ENCODE data around the gene CNTN4. TPM values are rescaled to one million over a fixed set of nuclear protein-coding genes. Genes with fewer than 3 reads are reported as not detected.

Gene CNTN4
- total and polyA plus RNA-seq, 9 donors = 0.35 to 16.7 (median 3.0) TPM

DNA sequence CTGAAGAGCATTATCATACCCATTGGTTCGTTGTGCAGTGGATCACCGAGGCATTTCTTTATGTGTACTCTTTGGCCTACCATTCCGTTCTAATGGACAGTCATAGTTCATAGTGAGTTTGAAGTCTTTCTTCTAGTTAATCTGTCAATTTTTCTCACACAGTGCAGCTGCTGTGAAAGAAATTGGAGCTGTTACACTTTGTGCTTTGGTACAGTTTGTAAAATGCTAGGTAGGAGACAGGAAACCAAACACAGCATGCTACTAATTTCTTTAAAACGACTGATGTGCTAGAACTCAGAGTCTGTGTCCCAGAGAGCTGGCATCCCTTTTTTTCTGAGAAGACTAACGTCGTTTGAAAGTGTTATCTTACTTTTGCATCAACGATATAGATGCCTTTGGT is 218.9 kb downstream of the CNTN4 start:
- intact Hi-C loops (cut with DNase I) = no loop called here
- H3K9me3 ChIP-seq = no peaks in the 10 kb centered on the region
- no peaks in the 10 kb centered on the region for H3K4me1 ChIP-seq (ENCODE audit: insufficient read depth)
- H3K27me3 ChIP-seq = no peaks in the 10 kb centered on the region
- H3K36me3 ChIP-seq = no peaks in the 10 kb centered on the region
- TF ChIP-seq, protein P1, sequence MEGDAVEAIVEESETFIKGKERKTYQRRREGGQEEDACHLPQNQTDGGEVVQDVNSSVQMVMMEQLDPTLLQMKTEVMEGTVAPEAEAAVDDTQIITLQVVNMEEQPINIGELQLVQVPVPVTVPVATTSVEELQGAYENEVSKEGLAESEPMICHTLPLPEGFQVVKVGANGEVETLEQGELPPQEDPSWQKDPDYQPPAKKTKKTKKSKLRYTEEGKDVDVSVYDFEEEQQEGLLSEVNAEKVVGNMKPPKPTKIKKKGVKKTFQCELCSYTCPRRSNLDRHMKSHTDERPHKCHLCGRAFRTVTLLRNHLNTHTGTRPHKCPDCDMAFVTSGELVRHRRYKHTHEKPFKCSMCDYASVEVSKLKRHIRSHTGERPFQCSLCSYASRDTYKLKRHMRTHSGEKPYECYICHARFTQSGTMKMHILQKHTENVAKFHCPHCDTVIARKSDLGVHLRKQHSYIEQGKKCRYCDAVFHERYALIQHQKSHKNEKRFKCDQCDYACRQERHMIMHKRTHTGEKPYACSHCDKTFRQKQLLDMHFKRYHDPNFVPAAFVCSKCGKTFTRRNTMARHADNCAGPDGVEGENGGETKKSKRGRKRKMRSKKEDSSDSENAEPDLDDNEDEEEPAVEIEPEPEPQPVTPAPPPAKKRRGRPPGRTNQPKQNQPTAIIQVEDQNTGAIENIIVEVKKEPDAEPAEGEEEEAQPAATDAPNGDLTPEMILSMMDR (IDR thresholded peaks at IDR 0.05) = no peak
- no peak for TF ChIP-seq POLR2A (IDR thresholded peaks at IDR 0.05)
- 72 to 80% (median 74%) methylated on average over 7 of the region's 7 CpGs for WGBS, 3 donors
- H3K4me3 ChIP-seq = no peak overlapping the region
- H3K27ac ChIP-seq = no peak overlapping the region
- no peak for DNase-seq

DNA sequence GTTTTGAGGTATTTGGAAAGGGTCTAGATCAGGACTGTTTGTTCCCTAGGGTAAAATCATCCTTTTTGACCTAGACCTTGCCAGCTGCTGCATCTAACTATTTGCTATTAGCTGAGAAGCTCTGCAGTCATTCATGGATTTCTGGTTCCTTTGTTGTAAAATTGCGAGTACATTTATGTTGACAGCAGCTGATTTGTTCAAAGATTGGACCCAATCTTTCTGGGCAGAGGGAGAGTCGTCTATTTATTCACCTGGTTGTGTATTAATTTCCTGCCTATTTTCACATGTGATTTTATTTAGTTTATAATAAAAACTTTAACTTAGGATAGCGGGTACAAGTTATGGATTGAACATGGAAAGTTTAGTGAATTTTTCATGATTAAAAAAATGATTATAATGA is 236.3 kb downstream of the CNTN4 start:
- Histone ChIP-seq H3K36me3 (no peaks in the 10 kb centered on the region), H3K27me3 (no peaks in the 10 kb centered on the region), H3K4me3 (no peak overlapping the region), H3K4me1 (ENCODE audit: insufficient read depth) (no peaks in the 10 kb centered on the region), H3K27ac (no peak overlapping the region), H3K9me3 (no peaks in the 10 kb centered on the region)
- WGBS, 3 donors = 81 to 88% (median 85%) methylated on average over 3 of the region's 3 CpGs
- no peak for DNase-seq
- no peak for TF ChIP-seq POLR2A (IDR thresholded peaks at IDR 0.05)
- intact Hi-C loops (cut with DNase I) = no loop called here

DNA sequence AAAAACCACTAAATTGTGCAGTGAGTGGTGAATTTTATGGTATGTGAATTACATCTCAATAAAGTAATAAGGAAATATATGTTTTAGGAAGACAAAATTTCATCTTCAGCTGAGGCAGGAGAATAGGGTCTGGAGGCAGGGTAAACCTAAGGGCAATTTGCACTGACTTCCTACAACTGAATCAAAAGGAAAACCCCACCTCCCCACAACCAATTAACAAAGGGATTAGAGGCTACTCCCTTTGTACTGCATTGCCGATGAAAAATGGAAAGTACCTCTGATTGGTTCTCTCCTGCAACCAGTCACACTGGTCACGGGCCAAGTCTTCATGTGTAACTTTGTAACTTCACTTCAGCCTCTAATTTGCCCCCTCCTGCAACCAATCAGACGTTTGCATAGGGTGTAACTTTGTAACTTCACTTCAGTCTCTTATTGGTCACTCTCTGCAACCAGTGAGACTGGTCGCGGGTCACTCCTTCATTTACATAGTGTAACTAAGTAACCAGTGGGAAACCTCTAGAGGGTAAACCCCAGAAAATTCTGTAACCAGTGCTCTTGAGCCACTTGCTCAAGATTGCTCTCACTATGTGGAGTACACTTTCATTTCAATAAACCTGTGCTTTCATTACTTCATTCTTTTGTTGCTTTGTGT is 244.5 kb downstream of the CNTN4 start:
- intact Hi-C loops (cut with DNase I) = no loop called here
- TF ChIP-seq, protein P1 (IDR thresholded peaks at IDR 0.05) = no peak
- TF ChIP-seq POLR2A (IDR thresholded peaks at IDR 0.05) (no peak), EP300 (IDR thresholded peaks at IDR 0.05) (no peak)
- no peak overlapping the region for H3K4me3 ChIP-seq
- H3K27ac ChIP-seq = no peak overlapping the region
- no peaks in the 10 kb centered on the region for H3K4me1 ChIP-seq (ENCODE audit: insufficient read depth)
- no peaks in the 10 kb centered on the region for H3K27me3 ChIP-seq
- 84 to 86% (median 86%) methylated on average over 5 of the region's 5 CpGs for WGBS, 3 donors
- no peaks in the 10 kb centered on the region for H3K9me3 ChIP-seq
- no peaks in the 10 kb centered on the region for H3K36me3 ChIP-seq
- DNase-seq = no peak

DNA sequence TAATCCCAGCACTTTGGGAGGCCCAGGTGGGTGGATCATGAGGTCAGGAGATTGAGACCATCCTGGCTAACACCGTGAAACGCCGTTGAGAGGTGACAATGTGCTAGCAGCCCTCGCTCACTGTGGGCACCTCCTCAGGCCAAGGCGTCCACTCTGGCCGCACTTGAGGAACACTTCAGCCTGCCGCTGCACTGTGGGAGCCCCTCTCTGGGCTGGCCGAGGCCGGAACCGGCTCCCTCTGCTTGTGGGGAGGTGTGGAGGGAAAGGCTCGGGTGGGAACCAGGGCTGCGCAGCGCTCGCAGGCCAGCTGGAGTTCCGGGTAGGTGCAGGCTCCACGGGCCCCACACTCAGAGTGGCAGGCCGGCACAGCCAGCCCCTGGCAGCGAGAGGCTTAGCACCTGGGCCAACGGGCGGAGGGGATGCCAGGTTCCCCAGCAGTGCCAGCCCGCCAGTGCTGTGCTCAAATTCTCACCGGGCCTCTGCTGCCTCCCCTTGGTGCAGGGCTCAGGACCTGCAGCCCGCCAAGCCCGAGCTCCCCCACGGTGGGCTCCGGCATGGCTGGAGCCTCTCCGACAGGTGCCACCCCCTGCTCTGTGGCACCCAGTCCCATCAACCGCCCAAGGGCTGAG is 253.6 kb downstream of the CNTN4 start:
- 93 to 96% (median 95%) methylated on average over 27 to 28 of the region's 28 CpGs for WGBS, 3 donors
- no peak overlapping the region for H3K4me3 ChIP-seq
- intact Hi-C loops (cut with DNase I) = no loop called here
- no peaks in the 10 kb centered on the region for H3K36me3 ChIP-seq
- H3K9me3 ChIP-seq = no peaks in the 10 kb centered on the region
- TF ChIP-seq POLR2A (IDR thresholded peaks at IDR 0.05) (no peak), EP300 (IDR thresholded peaks at IDR 0.05) (no peak)
- TF ChIP-seq, protein P1 (IDR thresholded peaks at IDR 0.05) = no peak
- DNase-seq = no peak
- no peaks in the 10 kb centered on the region for H3K4me1 ChIP-seq (ENCODE audit: insufficient read depth)
- H3K27ac ChIP-seq = no peak overlapping the region
- H3K27me3 ChIP-seq = no peaks in the 10 kb centered on the region

DNA sequence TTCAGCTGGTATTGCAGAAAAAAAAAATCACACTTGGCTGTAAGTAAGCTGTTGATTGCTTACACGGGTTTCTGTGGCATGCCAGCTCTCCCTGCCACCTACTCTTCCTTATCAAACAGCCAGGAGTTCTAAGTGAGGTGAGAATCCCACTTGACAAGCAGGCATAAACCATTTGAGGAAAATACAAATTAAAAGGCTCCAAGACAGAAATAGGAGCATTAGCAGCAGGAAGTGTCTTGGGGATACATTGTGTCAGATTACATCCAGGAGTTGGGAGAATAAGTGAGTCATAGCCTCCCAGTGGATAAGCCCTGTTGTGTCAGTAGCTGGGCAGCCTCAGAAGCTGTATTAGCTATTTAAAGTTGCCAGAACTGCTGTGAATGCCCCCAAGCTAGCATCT is 256.0 kb downstream of the CNTN4 start:
- TF ChIP-seq, protein P1 (IDR thresholded peaks at IDR 0.05) = no peak
- no peak for TF ChIP-seq POLR2A (IDR thresholded peaks at IDR 0.05)
- no peak for TF ChIP-seq EP300 (IDR thresholded peaks at IDR 0.05)
- H3K27ac ChIP-seq = no peak overlapping the region
- 9 to 25% (median 19%) methylated on average over 1 of the region's 1 CpG for WGBS, 3 donors

More for the DNA sequence above, 256.0 kb downstream of the CNTN4 start:
- no peak overlapping the region for H3K4me3 ChIP-seq
- no peaks in the 10 kb centered on the region for H3K27me3 ChIP-seq
- intact Hi-C loops (cut with DNase I) = no loop called here
- no peaks in the 10 kb centered on the region for H3K36me3 ChIP-seq
- no peak for DNase-seq
- no peaks in the 10 kb centered on the region for H3K4me1 ChIP-seq (ENCODE audit: insufficient read depth)
- no peaks in the 10 kb centered on the region for H3K9me3 ChIP-seq

Data from ovary (tissue), 9 donors.